PC-3 (cell line): Measurements from ENCODE around the gene DSCAM. TPM values are rescaled to one million over a fixed set of nuclear protein-coding genes. Genes with fewer than 3 reads are reported as not detected.

ENCODE experiments used
- ATAC-seq: fragments of 200-7000 bp; cut with Tn5 transposase; 2 replicates; pipeline ENCODE4 v1.9.1; 2020; ENCODE audit warnings: mild to moderate bottlenecking, moderate library complexity
- BruUV-seq: library from RNA; stranded (reverse); fragments of 400-500 nt; replicated peaks from 2 replicates; lab custom pipeline; 2021; lab: Mats Ljungman, UMichigan
- CTCF ChIA-PET: fragments of 300-600 bp; sonication (Branson Sonifier 250); formaldehyde crosslinking; loops from one replicate; lab custom pipeline; 2022; ENCODE audit warnings: antibody characterized with exemption; lab: Charles Lee
- POLR2A ChIA-PET: fragments of 300-600 bp; sonication (Branson Sonifier 250); formaldehyde crosslinking; loops from one replicate; lab custom pipeline; 2022; ENCODE audit warnings: antibody characterized with exemption; ENCODE audit not compliant: unreplicated experiment; lab: Charles Lee
- DNase-seq: peaks from one replicate; pipeline ENCODE4 v3.0.0-alpha.2; 2015
- H2AFZ ChIP-seq: fragments of 300-600 bp; sonication (generic); 2 replicates; pipeline ENCODE4 v1.6.0; 2016; ENCODE audit warnings: antibody characterized with exemption, low read length
- H3F3A ChIP-seq: fragments of 300-600 bp; sonication (generic); one replicate; pipeline ENCODE4 v1.6.0; 2017; ENCODE audit warnings: antibody characterized with exemption, low read length, control low read depth, mild to moderate bottlenecking; ENCODE audit not compliant: unreplicated experiment
- H3K27ac ChIP-seq: fragments of 300-600 bp; sonication (generic); 2 replicates; pipeline ENCODE4 v1.5.1; 2016; ENCODE audit warnings: mild to moderate bottlenecking, low read length
- H3K27me3 ChIP-seq: fragments of 300-600 bp; sonication (generic); 2 replicates; pipeline ENCODE4 v1.6.1; 2016; ENCODE audit warnings: low read length, mixed read lengths
- H3K36me3 ChIP-seq: fragments of 300-600 bp; sonication (generic); 2 replicates; pipeline ENCODE4 v1.6.1; 2016; ENCODE audit warnings: low read depth, mixed run types, low read length, mixed read lengths
- H3K4me1 ChIP-seq: fragments of 300-600 bp; sonication (generic); 2 replicates; pipeline ENCODE4 v1.5.1; 2016; ENCODE audit warnings: low read length; ENCODE audit not compliant: insufficient read depth
- H3K4me2 ChIP-seq: fragments of 300-600 bp; sonication (generic); 2 replicates; pipeline ENCODE4 v1.6.0; 2016; ENCODE audit warnings: low read length
- H3K4me3 ChIP-seq: fragments of 300-600 bp; sonication (generic); 2 replicates; pipeline ENCODE4 v1.5.1; 2016; ENCODE audit warnings: mild to moderate bottlenecking, low read length, mixed read lengths
- H3K79me2 ChIP-seq: fragments of 300-600 bp; sonication (generic); 2 replicates; pipeline ENCODE4 v1.6.1; 2017; ENCODE audit warnings: low read length, mixed read lengths
- H3K9ac ChIP-seq: fragments of 300-600 bp; sonication (generic); 2 replicates; pipeline ENCODE4 v1.6.0; 2016; ENCODE audit warnings: mild to moderate bottlenecking, low read length
- H3K9me2 ChIP-seq: fragments of 300-600 bp; sonication (generic); replicated peaks from 2 replicates; pipeline ENCODE4 v1.6.1; 2016; ENCODE audit warnings: mixed run types, low read length, mixed read lengths
- H3K9me3 ChIP-seq: fragments of 300-600 bp; sonication (generic); 2 replicates; pipeline ENCODE4 v1.6.1; 2016; ENCODE audit warnings: low read length, mixed read lengths
- H4K20me1 ChIP-seq: fragments of 300-600 bp; sonication (generic); 2 replicates; pipeline ENCODE4 v1.6.1; 2016; ENCODE audit warnings: low read length, mixed read lengths
- CTCF ChIP-seq: fragments of 300-600 bp; sonication (generic); conservative IDR thresholded peaks from 2 replicates; pipeline ENCODE4 v1.5.1; 2017; ENCODE audit warnings: antibody characterized with exemption, low read depth, mild to moderate bottlenecking, low read length
- EZH2 ChIP-seq: fragments of 300-600 bp; sonication (generic); IDR thresholded peaks from one replicate; pipeline ENCODE4 v1.6.1; 2017; ENCODE audit warnings: antibody characterized with exemption, mild to moderate bottlenecking, low read length; ENCODE audit not compliant: unreplicated experiment
- EZH2phosphoT487 ChIP-seq: fragments of 300-600 bp; sonication (generic); IDR thresholded peaks from 2 replicates; pipeline ENCODE4 v1.6.1; 2018; ENCODE audit warnings: mild to moderate bottlenecking, antibody characterized with exemption, low read length, borderline replicate concordance
- intact Hi-C: fragments of 100-400 bp; cut with micrococcal nuclease; formaldehyde crosslinking; loops from 2 replicates; pipeline ENCODE4 v1.9.0; 2023
- total RNA-seq: library from RNA; depleted of rRNA; stranded (reverse); fragments of >200 nt; gene quantifications from 2 replicates; pipeline ENCODE4 v1.2.3, GENCODE V29; 2014

DSCAM gene
- total RNA-seq, 1 experiment from 2014 or later = not detected

GRCh38 chr21:40886931-40887330, 40.0 kb upstream of the DSCAM start:
- Histone ChIP-seq H3K27me3 (no peaks in the 10 kb centered on the region), H3K79me2 (no peaks in the 10 kb centered on the region), H3K27ac (no peak overlapping the region), H3K4me3 (no peak overlapping the region), H3F3A (no peaks in the 10 kb centered on the region), H2AFZ (no peak overlapping the region), H3K9me3 (peaks cover 7% of the 10 kb centered on the region; the same call in 1 of the 2 replicates), H4K20me1 (no peaks in the 10 kb centered on the region), H3K9ac (no peak overlapping the region), H3K4me2 (no peak overlapping the region), H3K9me2 (no peaks in the 10 kb centered on the region), H3K4me1 (no peaks in the 10 kb centered on the region), H3K36me3 (no peaks in the 10 kb centered on the region)
- ATAC-seq (no peak), DNase-seq (no peak)
- TF ChIP-seq CTCF (no peak), EZH2 (no peak), EZH2phosphoT487 (no peak)
- POLR2A ChIA-PET = no interaction called here
- BruUV-seq = no TSS peak
- intact Hi-C loops = no loop called here
- CTCF ChIA-PET = no interaction called here

- BruUV-seq = no TSS peak
- CTCF ChIA-PET = no interaction called here
- H3K36me3 ChIP-seq = no peaks in the 10 kb centered on the region
- no peak overlapping the region for H3K4me3 ChIP-seq
- H3K9me2 ChIP-seq = no peaks in the 10 kb centered on the region
- H4K20me1 ChIP-seq = no peaks in the 10 kb centered on the region
- H3K9me3 ChIP-seq = peaks cover 7% of the 10 kb centered on the region; the same call in 1 of the 2 replicates
- DNase-seq (no peak), ATAC-seq (no peak)
- H3K27me3 ChIP-seq = no peaks in the 10 kb centered on the region
- H3K4me2 ChIP-seq = no peak overlapping the region
- no peak for TF ChIP-seq CTCF
- TF ChIP-seq EZH2 = no peak
- TF ChIP-seq EZH2phosphoT487 = no peak
- no peak overlapping the region for H2AFZ ChIP-seq
- no peaks in the 10 kb centered on the region for H3K79me2 ChIP-seq
- intact Hi-C loops = no loop called here
- H3F3A ChIP-seq = no peaks in the 10 kb centered on the region
- H3K4me1 ChIP-seq = no peaks in the 10 kb centered on the region
- no peak overlapping the region for H3K9ac ChIP-seq
- POLR2A ChIA-PET = no interaction called here
- no peak overlapping the region for H3K27ac ChIP-seq
These were observed 39.0 kb upstream of the DSCAM start for GRCh38 chr21:40886006-40886405.

- Histone ChIP-seq H3K4me2 (no peak overlapping the region), H3K79me2 (no peaks in the 10 kb centered on the region), H3K27me3 (no peaks in the 10 kb centered on the region), H3K4me1 (no peaks in the 10 kb centered on the region), H4K20me1 (no peaks in the 10 kb centered on the region), H3K9ac (no peak overlapping the region), H3F3A (no peaks in the 10 kb centered on the region), H3K9me3 (0 out of 2 replicates have a peak, but pooled peaks cover 7% of the 10 kb centered on the region), H3K36me3 (no peaks in the 10 kb centered on the region), H3K9me2 (no peaks in the 10 kb centered on the region), H2AFZ (no peak overlapping the region), H3K27ac (no peak overlapping the region), H3K4me3 (no peak overlapping the region)
- ChIA-PET POLR2A (no interaction called here), CTCF (no interaction called here)
- BruUV-seq = no TSS peak
- ATAC-seq (no peak), DNase-seq (no peak)
- intact Hi-C loops = no loop called here
- TF ChIP-seq EZH2phosphoT487 (no peak), EZH2 (no peak), CTCF (no peak)
These were observed 35.4 kb upstream of the DSCAM start for GRCh38 chr21:40882192-40882915.
